WTC11 (cell line): ENCODE results near the gene TMEM63B.

Source experiments
- CTCF ChIP-seq: fragments of 200-600 bp; IDR thresholded peaks from 2 replicates; pipeline ENCODE4 v1.8.0; 2022; ENCODE audit warnings: antibody characterized with exemption
- ELF4 ChIP-seq: sonication (generic); formaldehyde crosslinking; IDR thresholded peaks from 2 replicates; pipeline ENCODE4 v1.8.1; 2022; ENCODE audit warnings: low read depth, mild to moderate bottlenecking, moderate library complexity, missing genetic modification reagents
- NR2C2 ChIP-seq: sonication (generic); formaldehyde crosslinking; IDR thresholded peaks from 2 replicates; pipeline ENCODE4 v1.8.0; 2022; ENCODE audit warnings: mild to moderate bottlenecking, missing genetic modification reagents

- TF ChIP-seq CTCF (no peak), ELF4 (no peak), NR2C2 (no peak)
These were observed 41.8 kb downstream of the TMEM63B start for GRCh38 chr6:44169154-44169553.
